Lower leg skin (tissue), 3 donors: ENCODE measurements around the gene SPOCK1.

Source experiments
- CTCF ChIP-seq, 3 donors: fragments of 450-650 bp; IDR thresholded peaks; one replicate each; pipeline ENCODE4 v1.5.1; 2016; ENCODE audit warnings: antibody characterized with exemption in 3 of 3, mild to moderate bottlenecking in 3 of 3, moderate library complexity in 2 of 3
- POLR2A ChIP-seq, 2 donors: fragments of 450-650 bp; IDR thresholded peaks; one replicate each; pipeline ENCODE4 v1.6.1; 2016 to 2017; ENCODE audit warnings: antibody characterized with exemption in 2 of 2, mild to moderate bottlenecking in 1 of 2, moderate library complexity in 1 of 2

- TF ChIP-seq CTCF (IDR thresholded peaks at IDR 0.05) (no peak), POLR2A (IDR thresholded peaks at IDR 0.05) (no peak)
Observed at GRCh38 chr5:137461391-137462264, 37.5 kb downstream of the SPOCK1 start.
